Measurements from ENCODE around the gene PDZD7.
"Not testable (repeated sequence)": the region's sequence is repeated elsewhere in the genome, so short reads cannot be mapped to it uniquely, and the experiment has no call there.

Gene PDZD7

GRCh38 chr10:100981178-100981772 is 49.7 kb downstream of the PDZD7 start:
- no peak for DNase-seq

- no peak for DNase-seq
Measured at GRCh38 chr10:100980711-100981110, 50.2 kb downstream of the PDZD7 start.

- no peak for DNase-seq
Measured at GRCh38 chr10:100980311-100980710, 50.6 kb downstream of the PDZD7 start.

- DNase-seq, result no peak
Measured at GRCh38 chr10:100979791-100980272, 51.1 kb downstream of the PDZD7 start.

- DNase-seq, result no peak
Measured at GRCh38 chr10:100978901-100979195, 52.1 kb downstream of the PDZD7 start.

- DNase-seq, result no peak
Measured at GRCh38 chr10:100978121-100978900, 52.6 kb downstream of the PDZD7 start.

GRCh38 chr10:100977436-100977835 is 53.5 kb downstream of the PDZD7 start:
- no peak for DNase-seq

GRCh38 chr10:100976906-100977305 is 54.0 kb downstream of the PDZD7 start:
- DNase-seq, result no peak

- not testable (repeated sequence) for DNase-seq
Measured at GRCh38 chr10:100975397-100975796, 55.5 kb downstream of the PDZD7 start.

- DNase-seq, result no peak
Measured at GRCh38 chr10:100972904-100973535, 57.9 kb downstream of the PDZD7 start.

- no peak for DNase-seq
Measured at GRCh38 chr10:100972115-100972903, 58.6 kb downstream of the PDZD7 start.

- no peak for DNase-seq
Measured at GRCh38 chr10:100970914-100971811, 59.8 kb downstream of the PDZD7 start.

GRCh38 chr10:100970076-100970913 is 60.6 kb downstream of the PDZD7 start:
- DNase-seq, result no peak

- DNase-seq, result no peak
Measured at GRCh38 chr10:100969187-100970075, 61.5 kb downstream of the PDZD7 start, which contains the start of gene SEMA4G. Gene SEMA4G (plus strand): TSS chr10:100969504. CDS start chr10:100972913, 3,409 bp downstream.

- DNase-seq, result no peak
Measured at GRCh38 chr10:100968863-100969186, 62.1 kb downstream of the PDZD7 start.

GRCh38 chr10:100968062-100968736 is 62.7 kb downstream of the PDZD7 start:
- DNase-seq, result no peak

GRCh38 chr10:100967332-100967731 is 63.6 kb downstream of the PDZD7 start:
- no peak for DNase-seq

- no peak for DNase-seq
Measured at GRCh38 chr10:100966887-100967286, 64.0 kb downstream of the PDZD7 start.

GRCh38 chr10:100965820-100966219 is 65.1 kb downstream of the PDZD7 start:
- DNase-seq, result no peak

GRCh38 chr10:100963826-100964225 is 67.1 kb downstream of the PDZD7 start:
- no peak for DNase-seq

All from cerebellar nuclear complex (tissue), 1 donor.